Endothelial cell of umbilical vein (primary cell): Measurements from ENCODE around the gene DDX39A.

Experiments
- EZH2 ChIP-seq: IDR thresholded peaks from 2 replicates; pipeline ENCODE4 v1.6.1; 2012; ENCODE audit warnings: borderline replicate concordance, low read depth, mild to moderate bottlenecking, moderate library complexity, low read length, inconsistent platforms; ENCODE audit not compliant: severe bottlenecking
- FOS ChIP-seq: IDR thresholded peaks from 2 replicates; pipeline ENCODE4 v1.6.1; 2011; ENCODE audit warnings: mild to moderate bottlenecking, low read length, moderate library complexity, borderline replicate concordance; ENCODE audit not compliant: insufficient read depth
- JUN ChIP-seq: IDR thresholded peaks from 2 replicates; pipeline ENCODE4 v1.6.1; 2011; ENCODE audit warnings: borderline replicate concordance, low read depth; ENCODE audit not compliant: insufficient read length, insufficient read depth
- MAX ChIP-seq: IDR thresholded peaks from 2 replicates; pipeline ENCODE4 v1.6.1; 2011; ENCODE audit not compliant: insufficient read depth, insufficient read length
- MYC ChIP-seq: IDR thresholded peaks from one replicate; pipeline ENCODE4 v1.6.1; 2011; ENCODE audit warnings: mild to moderate bottlenecking, low read depth, low read length
- POLR2A ChIP-seq: IDR thresholded peaks from 2 replicates; pipeline ENCODE4 v1.6.1; 2012; ENCODE audit warnings: low read depth, mild to moderate bottlenecking, control low read depth, low read length
- POLR2AphosphoS5 ChIP-seq: IDR thresholded peaks from 2 replicates; pipeline ENCODE4 v1.6.1; 2012; ENCODE audit warnings: low read depth, mild to moderate bottlenecking, control low read depth, low read length, moderate library complexity; ENCODE audit not compliant: insufficient read depth
- TF ChIP-seq, protein P1 (sequence below), 2 donors: IDR thresholded peaks; 1 replicate in 1 of 2; 2 replicates in 1 of 2; pipeline ENCODE4 v1.5.1; 2011; ENCODE audit warnings: low read length in 2 of 2, mild to moderate bottlenecking in 2 of 2, moderate library complexity in 2 of 2, control low read depth in 1 of 2, inconsistent platforms in 1 of 2, low read depth in 1 of 2; ENCODE audit not compliant: insufficient read depth in 1 of 2; ENCODE audit errors: extremely low read depth in 1 of 2

GRCh38 chr19:14400951-14401431 lies 18.1 kb downstream of the DDX39A start:
- TF ChIP-seq, protein P1, sequence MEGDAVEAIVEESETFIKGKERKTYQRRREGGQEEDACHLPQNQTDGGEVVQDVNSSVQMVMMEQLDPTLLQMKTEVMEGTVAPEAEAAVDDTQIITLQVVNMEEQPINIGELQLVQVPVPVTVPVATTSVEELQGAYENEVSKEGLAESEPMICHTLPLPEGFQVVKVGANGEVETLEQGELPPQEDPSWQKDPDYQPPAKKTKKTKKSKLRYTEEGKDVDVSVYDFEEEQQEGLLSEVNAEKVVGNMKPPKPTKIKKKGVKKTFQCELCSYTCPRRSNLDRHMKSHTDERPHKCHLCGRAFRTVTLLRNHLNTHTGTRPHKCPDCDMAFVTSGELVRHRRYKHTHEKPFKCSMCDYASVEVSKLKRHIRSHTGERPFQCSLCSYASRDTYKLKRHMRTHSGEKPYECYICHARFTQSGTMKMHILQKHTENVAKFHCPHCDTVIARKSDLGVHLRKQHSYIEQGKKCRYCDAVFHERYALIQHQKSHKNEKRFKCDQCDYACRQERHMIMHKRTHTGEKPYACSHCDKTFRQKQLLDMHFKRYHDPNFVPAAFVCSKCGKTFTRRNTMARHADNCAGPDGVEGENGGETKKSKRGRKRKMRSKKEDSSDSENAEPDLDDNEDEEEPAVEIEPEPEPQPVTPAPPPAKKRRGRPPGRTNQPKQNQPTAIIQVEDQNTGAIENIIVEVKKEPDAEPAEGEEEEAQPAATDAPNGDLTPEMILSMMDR (IDR thresholded peaks at IDR 0.05; ENCODE audit: extremely low read depth in 1 of 2, insufficient read depth in 1 of 2, low read depth in 1 of 2, low read length in 2 of 2) = no peak
- no peak for TF ChIP-seq EZH2
- TF ChIP-seq FOS = no peak
- TF ChIP-seq POLR2A = no peak
- no peak for TF ChIP-seq MAX
- TF ChIP-seq POLR2AphosphoS5 = no peak
- TF ChIP-seq MYC = no peak
- no peak for TF ChIP-seq JUN
